OCI-LY7 (cell line): ENCODE data around the gene ANTXR1. TPM values are rescaled to one million over a fixed set of nuclear protein-coding genes. Genes with fewer than 3 reads are reported as not detected.
A peak's percentile ranks its signal among the peaks of the same experiment; 100 is the strongest.

Experiments
- BruUV-seq: library from RNA; stranded (reverse); fragments of 400-500 nt; replicated peaks from 2 replicates; lab custom pipeline; 2021; lab: Mats Ljungman, UMichigan
- CTCF ChIA-PET: fragments of 300-600 bp; sonication (Branson Sonifier 250); formaldehyde crosslinking; loops from one replicate; lab custom pipeline; 2022; ENCODE audit warnings: antibody characterized with exemption; ENCODE audit not compliant: unreplicated experiment; lab: Charles Lee
- POLR2A ChIA-PET: fragments of 300-600 bp; sonication (Branson Sonifier 250); formaldehyde crosslinking; loops from one replicate; lab custom pipeline; 2022; ENCODE audit warnings: antibody characterized with exemption; lab: Charles Lee
- DNase-seq: peaks from one replicate; pipeline ENCODE4 v3.0.0-alpha.2; 2015; ENCODE audit warnings: low spot score
- H2AFZ ChIP-seq: fragments of 200-600 bp; sonication (generic), shearing (Covaris generic); 2 replicates; pipeline ENCODE4 v1.6.1; 2014; ENCODE audit warnings: mild to moderate bottlenecking, antibody characterized with exemption, low read length, moderate library complexity
- H3K27ac ChIP-seq: fragments of 200-600 bp; sonication (generic); 2 replicates; pipeline ENCODE4 v1.5.1; 2014; ENCODE audit warnings: mixed run types, low read depth, mild to moderate bottlenecking, moderate library complexity, low read length, inconsistent platforms; ENCODE audit not compliant: poor library complexity, severe bottlenecking
- H3K36me3 ChIP-seq: fragments of 200-600 bp; sonication (generic); 2 replicates; pipeline ENCODE4 v1.6.1; 2014; ENCODE audit warnings: mild to moderate bottlenecking, antibody characterized with exemption, low read length, moderate library complexity, mixed read lengths; ENCODE audit not compliant: insufficient read depth
- H3K4me1 ChIP-seq: fragments of 200-600 bp; sonication (generic); 2 replicates; pipeline ENCODE4 v1.5.1; 2014; ENCODE audit warnings: mild to moderate bottlenecking, low read length; ENCODE audit not compliant: insufficient read depth, poor library complexity, severe bottlenecking
- H3K4me2 ChIP-seq: fragments of 200-600 bp; sonication (generic); 2 replicates; pipeline ENCODE4 v1.6.1; 2014; ENCODE audit warnings: mild to moderate bottlenecking, low read length
- H3K4me3 ChIP-seq: fragments of 200-600 bp; sonication (generic); 2 replicates; pipeline ENCODE4 v1.5.1; 2014; ENCODE audit warnings: mild to moderate bottlenecking, low read depth, low read length; ENCODE audit not compliant: poor library complexity, severe bottlenecking
- H3K79me2 ChIP-seq: fragments of 200-600 bp; sonication (generic); 2 replicates; pipeline ENCODE4 v1.6.1; 2016; ENCODE audit warnings: low read depth, mild to moderate bottlenecking, low read length, moderate library complexity, mixed read lengths; ENCODE audit not compliant: insufficient read depth
- H3K9me2 ChIP-seq: fragments of 200-600 bp; sonication (generic); 2 replicates; pipeline ENCODE4 v1.6.1; 2016; ENCODE audit warnings: mild to moderate bottlenecking, low read length, mixed read lengths; ENCODE audit not compliant: insufficient read depth
- H3K9me3 ChIP-seq: fragments of 200-600 bp; sonication (generic); 2 replicates; pipeline ENCODE4 v1.6.1; 2014; ENCODE audit warnings: mild to moderate bottlenecking, mixed run types, low read length, mixed read lengths
- H4K20me1 ChIP-seq: fragments of 200-600 bp; sonication (generic); 2 replicates; pipeline ENCODE4 v1.6.1; 2014; ENCODE audit warnings: mild to moderate bottlenecking, antibody characterized with exemption, low read length, moderate library complexity, mixed read lengths; ENCODE audit not compliant: insufficient read depth
- EZH2phosphoT487 ChIP-seq: fragments of 200-600 bp; sonication (generic); IDR thresholded peaks from 2 replicates; pipeline ENCODE4 v1.6.1; 2018; ENCODE audit warnings: low read depth, borderline replicate concordance, mild to moderate bottlenecking, mixed run types, antibody characterized with exemption, low read length, moderate library complexity, mixed read lengths
- intact Hi-C: fragments of 100-400 bp; cut with micrococcal nuclease; formaldehyde crosslinking; loops from one replicate; pipeline ENCODE4 v1.10.0; 2022; ENCODE audit not compliant: unreplicated experiment
- total RNA-seq, 2 experiments: library from RNA; depleted of rRNA in 1 of 2; stranded (reverse); fragments of >200 nt in 1 of 2; shearing (Covaris generic) in 1 of 2; gene quantifications; 2 replicates each; pipeline ENCODE4 v1.2.3, GENCODE V29; 2014 to 2022
- TF ChIP-seq, protein P1 (sequence below): fragments of 200-600 bp; sonication (generic); conservative IDR thresholded peaks from 2 replicates; pipeline ENCODE4 v1.5.1; 2014; ENCODE audit warnings: mild to moderate bottlenecking, antibody characterized with exemption, low read length, moderate library complexity, mixed read lengths

The ANTXR1 gene
- total RNA-seq, 2 experiments from 2014 or later, result not detected

DNA sequence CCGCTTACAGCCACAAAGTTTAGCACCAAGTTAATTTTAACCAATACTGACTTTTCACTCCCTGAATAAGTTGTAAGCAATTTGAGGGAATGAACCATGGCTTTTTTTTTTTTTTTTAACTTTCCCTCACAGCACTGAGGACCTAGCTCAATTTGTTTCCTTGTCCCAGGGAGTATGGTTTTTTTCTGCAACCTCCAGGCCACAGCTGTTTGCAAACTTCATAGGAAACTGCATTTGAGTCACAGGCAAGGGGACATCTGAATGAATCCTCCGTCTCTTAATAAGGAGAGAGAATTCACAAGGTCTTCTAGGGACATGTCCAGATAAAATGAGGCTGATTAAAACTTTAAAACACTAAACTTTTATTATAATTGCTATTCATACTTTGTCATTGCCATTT is 192.5 kb downstream of the ANTXR1 start:
- intact Hi-C loops, result no loop called here
- Histone ChIP-seq H3K79me2 (no peaks in the 10 kb centered on the region), H3K36me3 (no peaks in the 10 kb centered on the region), H3K9me3 (peaks cover 7% of the 10 kb centered on the region; the same call in 1 of the 2 replicates), H3K4me1 (no peaks in the 10 kb centered on the region), H2AFZ (no peak overlapping the region), H3K4me2 (no peak overlapping the region), H3K9me2 (no peaks in the 10 kb centered on the region), H3K4me3 (no peak overlapping the region), H4K20me1 (no peaks in the 10 kb centered on the region), H3K27ac (no peak overlapping the region)
- BruUV-seq, result no TSS peak
- DNase-seq, result no peak
- CTCF ChIA-PET, result no interaction called here
- TF ChIP-seq EZH2phosphoT487, result no peak
- TF ChIP-seq, protein P1, sequence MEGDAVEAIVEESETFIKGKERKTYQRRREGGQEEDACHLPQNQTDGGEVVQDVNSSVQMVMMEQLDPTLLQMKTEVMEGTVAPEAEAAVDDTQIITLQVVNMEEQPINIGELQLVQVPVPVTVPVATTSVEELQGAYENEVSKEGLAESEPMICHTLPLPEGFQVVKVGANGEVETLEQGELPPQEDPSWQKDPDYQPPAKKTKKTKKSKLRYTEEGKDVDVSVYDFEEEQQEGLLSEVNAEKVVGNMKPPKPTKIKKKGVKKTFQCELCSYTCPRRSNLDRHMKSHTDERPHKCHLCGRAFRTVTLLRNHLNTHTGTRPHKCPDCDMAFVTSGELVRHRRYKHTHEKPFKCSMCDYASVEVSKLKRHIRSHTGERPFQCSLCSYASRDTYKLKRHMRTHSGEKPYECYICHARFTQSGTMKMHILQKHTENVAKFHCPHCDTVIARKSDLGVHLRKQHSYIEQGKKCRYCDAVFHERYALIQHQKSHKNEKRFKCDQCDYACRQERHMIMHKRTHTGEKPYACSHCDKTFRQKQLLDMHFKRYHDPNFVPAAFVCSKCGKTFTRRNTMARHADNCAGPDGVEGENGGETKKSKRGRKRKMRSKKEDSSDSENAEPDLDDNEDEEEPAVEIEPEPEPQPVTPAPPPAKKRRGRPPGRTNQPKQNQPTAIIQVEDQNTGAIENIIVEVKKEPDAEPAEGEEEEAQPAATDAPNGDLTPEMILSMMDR, result no peak
- POLR2A ChIA-PET, result no interaction called here

DNA sequence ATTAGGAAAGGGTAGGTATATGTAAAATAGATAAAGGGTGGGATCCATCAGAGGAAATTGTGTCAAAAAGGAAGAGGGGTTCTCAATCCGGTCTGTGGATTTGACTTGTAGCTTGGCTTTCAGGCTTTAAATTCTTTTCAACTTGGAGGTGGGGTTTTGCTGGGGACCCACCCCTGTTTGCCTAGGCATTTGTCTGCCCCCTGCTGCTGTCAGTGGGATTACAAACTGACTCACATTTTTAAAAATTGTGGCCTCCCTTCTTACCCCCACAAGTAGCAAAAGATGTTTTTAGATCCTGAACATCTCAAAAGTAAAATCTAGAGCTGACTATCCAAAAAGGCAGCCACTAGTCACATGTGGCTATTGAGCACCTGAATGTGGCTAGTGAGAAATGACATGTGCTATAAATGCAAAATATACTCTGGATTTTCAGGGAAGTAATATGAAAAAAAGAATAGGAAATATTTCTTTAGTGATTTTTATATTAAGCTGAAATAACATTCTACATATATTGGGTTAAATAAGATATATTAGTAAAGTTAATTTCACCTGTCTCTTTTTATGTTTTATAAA is 195.1 kb downstream of the ANTXR1 start:
- H3K79me2 ChIP-seq, result no peaks in the 10 kb centered on the region
- peaks cover 7% of the 10 kb centered on the region; the same call in 1 of the 2 replicates for H3K9me3 ChIP-seq
- TF ChIP-seq, protein P1, result 0 out of 2 replicates have a peak, but pooled peaks have one; percentile 26
- no peak for TF ChIP-seq EZH2phosphoT487
- H3K4me1 ChIP-seq, result no peaks in the 10 kb centered on the region
- H3K9me2 ChIP-seq, result no peaks in the 10 kb centered on the region
- H4K20me1 ChIP-seq, result no peaks in the 10 kb centered on the region
- no peak for DNase-seq
- intact Hi-C loops, result no loop called here
- ChIA-PET POLR2A (no interaction called here), CTCF (no interaction called here)
- no peak overlapping the region for H3K4me2 ChIP-seq
- no peak overlapping the region for H2AFZ ChIP-seq
- no peak overlapping the region for H3K4me3 ChIP-seq
- no peaks in the 10 kb centered on the region for H3K36me3 ChIP-seq
- BruUV-seq, result no TSS peak
- no peak overlapping the region for H3K27ac ChIP-seq

DNA sequence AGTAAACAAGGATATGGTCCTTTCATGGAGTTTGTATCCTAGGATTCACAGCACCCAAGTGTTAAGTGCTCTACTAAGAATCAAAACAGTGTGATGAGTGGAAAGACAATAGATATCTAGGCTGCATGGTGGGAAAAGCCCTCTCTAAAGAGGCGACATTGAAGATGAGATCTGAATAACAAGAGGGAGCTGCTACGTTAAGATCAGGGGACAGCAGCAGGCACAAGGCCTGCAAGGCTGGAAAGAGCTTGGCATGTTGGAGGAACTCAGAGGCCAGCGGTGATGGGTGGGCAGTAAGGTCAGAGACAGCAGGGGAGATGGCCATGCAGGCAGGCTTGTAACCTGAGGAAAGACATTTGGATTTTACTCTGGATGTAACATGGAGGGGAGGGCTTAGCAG is 196.5 kb downstream of the ANTXR1 start:
- BruUV-seq, result no TSS peak
- no peak for DNase-seq
- Histone ChIP-seq H3K4me3 (no peak overlapping the region), H3K9me2 (no peaks in the 10 kb centered on the region), H2AFZ (no peak overlapping the region), H3K27ac (no peak overlapping the region), H3K4me1 (no peaks in the 10 kb centered on the region), H3K4me2 (no peak overlapping the region), H3K36me3 (no peaks in the 10 kb centered on the region), H3K9me3 (peaks cover 7% of the 10 kb centered on the region; the same call in 1 of the 2 replicates), H3K79me2 (no peaks in the 10 kb centered on the region), H4K20me1 (no peaks in the 10 kb centered on the region)
- ChIA-PET CTCF (interaction anchor here (0.5 kb wide), 1 partner anchor 221 kb away, joined by 3 read pairs; no protein-coding TSS in a partner anchor), POLR2A (no interaction called here)
- intact Hi-C loops, result no loop called here
- TF ChIP-seq, protein P1, result no peak
- TF ChIP-seq EZH2phosphoT487, result no peak
